ENCODE data around the gene PRKG1. TPM values are rescaled to one million over a fixed set of nuclear protein-coding genes. Genes with fewer than 3 reads are reported as not detected.

The PRKG1 gene
- total RNA-seq, 1 experiment from 2014 or later = 0.09 TPM

- no peak overlapping the region for H3K4me3 Mint-ChIP-seq (ENCODE audit: unreplicated experiment)
- no peaks in the 10 kb centered on the region for H3K4me1 Mint-ChIP-seq (ENCODE audit: low read depth, unreplicated experiment)
- H3K36me3 ChIP-seq (ENCODE audit: control insufficient read depth, insufficient read depth, low read length) = no peaks in the 10 kb centered on the region
- H3K27me3 Mint-ChIP-seq (ENCODE audit: insufficient read depth, unreplicated experiment) = peaks cover 2% of the 10 kb centered on the region
- ChIA-PET CTCF (no interaction called here), POLR2A (no interaction called here)
- no peaks in the 10 kb centered on the region for H3K9me3 Mint-ChIP-seq (ENCODE audit: unreplicated experiment)
- intact Hi-C loops (cut with micrococcal nuclease; ENCODE audit: unreplicated experiment) = no loop called here
- H3K36me3 Mint-ChIP-seq (ENCODE audit: insufficient read depth, unreplicated experiment) = no peaks in the 10 kb centered on the region
- TF ChIP-seq CTCF (IDR thresholded peaks at IDR 0.05; ENCODE audit: insufficient read depth in 1 of 2, low read depth in 1 of 2, low read length in 1 of 2, severe bottlenecking in 1 of 2, unreplicated experiment in 1 of 2) = no peak
- no peak overlapping the region for H3K27ac Mint-ChIP-seq (ENCODE audit: unreplicated experiment)
- 0 out of 2 replicates have a peak, but pooled peaks cover 3% of the 10 kb centered on the region for H3K9me3 ChIP-seq
- DNase-seq = no peak
- H3K4me1 ChIP-seq = no peaks in the 10 kb centered on the region
- BruUV-seq (replicated peaks) = no TSS peak
- no peak overlapping the region for H3K4me3 ChIP-seq (ENCODE audit: low read depth, low read length)
- H3K27me3 ChIP-seq (replicated peaks; ENCODE audit: control insufficient read depth, insufficient read depth, low read length) = no peaks in the 10 kb centered on the region
Observed at GRCh38 chr10:52185256-52185655, 1111.0 kb downstream of the PRKG1 start.

GRCh38 chr10:52187521-52188258 is 1113.4 kb downstream of the PRKG1 start:
- Histone ChIP-seq H3K36me3 (ENCODE audit: control insufficient read depth, insufficient read depth, low read length) (no peaks in the 10 kb centered on the region), H3K4me1 (no peaks in the 10 kb centered on the region), H3K27me3 (replicated peaks; ENCODE audit: control insufficient read depth, insufficient read depth, low read length) (no peaks in the 10 kb centered on the region), H3K4me3 (ENCODE audit: low read depth, low read length) (no peak overlapping the region), H3K9me3 (0 out of 2 replicates have a peak, but pooled peaks cover 3% of the 10 kb centered on the region)
- no peak overlapping the region for H3K27ac Mint-ChIP-seq (ENCODE audit: unreplicated experiment)
- ChIA-PET CTCF (no interaction called here), POLR2A (no interaction called here)
- H3K36me3 Mint-ChIP-seq (ENCODE audit: insufficient read depth, unreplicated experiment) = no peaks in the 10 kb centered on the region
- no peaks in the 10 kb centered on the region for H3K27me3 Mint-ChIP-seq (ENCODE audit: insufficient read depth, unreplicated experiment)
- no peak for DNase-seq
- no peak for TF ChIP-seq CTCF (IDR thresholded peaks at IDR 0.05; ENCODE audit: insufficient read depth in 1 of 2, low read depth in 1 of 2, low read length in 1 of 2, severe bottlenecking in 1 of 2, unreplicated experiment in 1 of 2)
- intact Hi-C loops (cut with micrococcal nuclease; ENCODE audit: unreplicated experiment) = no loop called here
- no peak overlapping the region for H3K4me3 Mint-ChIP-seq (ENCODE audit: unreplicated experiment)
- BruUV-seq (replicated peaks) = no TSS peak
- no peaks in the 10 kb centered on the region for H3K9me3 Mint-ChIP-seq (ENCODE audit: unreplicated experiment)
- H3K4me1 Mint-ChIP-seq (ENCODE audit: low read depth, unreplicated experiment) = no peaks in the 10 kb centered on the region

- H3K9me3 ChIP-seq = no peaks in the 10 kb centered on the region
- H3K9me3 Mint-ChIP-seq (ENCODE audit: unreplicated experiment) = no peaks in the 10 kb centered on the region
- ChIA-PET CTCF (no interaction called here), POLR2A (no interaction called here)
- DNase-seq = no peak
- H3K36me3 ChIP-seq (ENCODE audit: control insufficient read depth, insufficient read depth, low read length) = no peaks in the 10 kb centered on the region
- H3K27me3 ChIP-seq (replicated peaks; ENCODE audit: control insufficient read depth, insufficient read depth, low read length) = no peaks in the 10 kb centered on the region
- no peak overlapping the region for H3K4me3 ChIP-seq (ENCODE audit: low read depth, low read length)
- no peak overlapping the region for H3K27ac Mint-ChIP-seq (ENCODE audit: unreplicated experiment)
- BruUV-seq (replicated peaks) = no TSS peak
- H3K36me3 Mint-ChIP-seq (ENCODE audit: insufficient read depth, unreplicated experiment) = no peaks in the 10 kb centered on the region
- intact Hi-C loops (cut with micrococcal nuclease; ENCODE audit: unreplicated experiment) = no loop called here
- no peak overlapping the region for H3K4me3 Mint-ChIP-seq (ENCODE audit: unreplicated experiment)
- no peak for TF ChIP-seq CTCF (IDR thresholded peaks at IDR 0.05; ENCODE audit: insufficient read depth in 1 of 2, low read depth in 1 of 2, low read length in 1 of 2, severe bottlenecking in 1 of 2, unreplicated experiment in 1 of 2)
- H3K27me3 Mint-ChIP-seq (ENCODE audit: insufficient read depth, unreplicated experiment) = no peaks in the 10 kb centered on the region
- H3K4me1 Mint-ChIP-seq (ENCODE audit: low read depth, unreplicated experiment) = no peaks in the 10 kb centered on the region
- H3K4me1 ChIP-seq = no peaks in the 10 kb centered on the region
Observed at GRCh38 chr10:52191049-52191448, 1116.8 kb downstream of the PRKG1 start.

Measured in Caco-2 (cell line).